Hepatocyte (in vitro differentiated cells): ENCODE results near the gene VPREB1.

Experiments
- CTCF ChIP-seq: fragments of 200-600 bp; sonication (generic); IDR thresholded peaks from 2 replicates; pipeline ENCODE4 v1.5.1; 2016; ENCODE audit warnings: antibody characterized with exemption, mild to moderate bottlenecking; ENCODE audit not compliant: poor library complexity
- EZH2 ChIP-seq: fragments of 200-600 bp; sonication (generic); IDR thresholded peaks from 2 replicates; pipeline ENCODE4 v1.6.1; 2016; ENCODE audit warnings: antibody characterized with exemption, mild to moderate bottlenecking, borderline replicate concordance
- EZH2phosphoT487 ChIP-seq: fragments of 200-600 bp; sonication (generic); IDR thresholded peaks from one replicate; pipeline ENCODE4 v1.6.1; 2018; ENCODE audit warnings: antibody characterized with exemption, mild to moderate bottlenecking, low read depth, moderate library complexity; ENCODE audit not compliant: unreplicated experiment, severe bottlenecking

- TF ChIP-seq CTCF: no peak
- TF ChIP-seq EZH2: no peak
- no peak for TF ChIP-seq EZH2phosphoT487
Observed at GRCh38 chr22:22196018-22196533, 48.5 kb upstream of the VPREB1 start.
